HepG2 (cell line): ENCODE results near the gene BOD1L1. TPM values are rescaled to one million over a fixed set of nuclear protein-coding genes. Genes with fewer than 3 reads are reported as not detected.

Experiments
- ATAC-seq: fragments of 200-7000 bp; cut with Tn5 transposase; 3 replicates; pipeline ENCODE4 v1.9.1; 2020; ENCODE audit warnings: mild to moderate bottlenecking, moderate library complexity
- BruUV-seq: library from RNA; stranded (reverse); fragments of 400-500 nt; replicated peaks from 2 replicates; lab custom pipeline; 2021; lab: Mats Ljungman, UMichigan
- CTCF ChIA-PET: fragments of 300-600 bp; formaldehyde crosslinking; extraction: SDS; loops from one replicate; lab custom pipeline; 2021; ENCODE audit warnings: low total read pairs, inconsistent platforms, low intra/inter-chr PET ratio; lab: Yijun Ruan, JAX
- POLR2A ChIA-PET: fragments of 350-600 bp; sonication (Branson Sonifier 250); formaldehyde crosslinking; loops from one replicate; lab custom pipeline; 2020; ENCODE audit warnings: antibody characterized with exemption, inconsistent platforms; lab: Yijun Ruan, JAX
- DNase-seq: peaks from one replicate; pipeline ENCODE4 v3.0.0-alpha.2; 2015; ENCODE audit warnings: low spot score
- FAIRE-seq: peaks from 3 replicates; lab custom pipeline; 2011; peaks lifted over from hg19 to GRCh38; lab: Jason Lieb, UNC
- H2AFZ ChIP-seq: one replicate; pipeline ENCODE4 v1.6.1; 2011; ENCODE audit warnings: low read length, inconsistent platforms
- H3K27ac ChIP-seq: fragments of 300-600 bp; 3 replicates; pipeline ENCODE4 v1.8.0; 2011; ENCODE audit warnings: mixed run types, mild to moderate bottlenecking, mixed read lengths, low read length, inconsistent platforms; ENCODE audit not compliant: insufficient read depth; ENCODE audit errors: extremely low read length
- H3K27me3 ChIP-seq, 2 experiments: fragments of 200-600 bp in 1 of 2; 2 replicates in 1 of 2; 3 replicates in 1 of 2; pipeline versions ENCODE4 v1.6.0 to v1.8.0; 2011; ENCODE audit warnings: low read length in 2 of 2, mild to moderate bottlenecking in 2 of 2, moderate library complexity in 2 of 2, inconsistent platforms in 1 of 2; ENCODE audit not compliant: insufficient read depth in 2 of 2, control insufficient read depth in 1 of 2
- H3K36me3 ChIP-seq, 2 experiments: fragments of 200-600 bp in 1 of 2; replicated peaks in 1 of 2; 2 replicates in 1 of 2; 3 replicates in 1 of 2; pipeline versions ENCODE4 v1.5.1 to v1.8.0; 2011; ENCODE audit warnings: low read length in 2 of 2, inconsistent platforms in 1 of 2; ENCODE audit not compliant: insufficient read depth in 2 of 2, control insufficient read depth in 1 of 2
- H3K4me1 ChIP-seq: 2 replicates; pipeline ENCODE4 v1.5.1; 2012; ENCODE audit warnings: low read length, inconsistent platforms; ENCODE audit not compliant: insufficient read depth
- H3K4me2 ChIP-seq: 2 replicates; pipeline ENCODE4 v1.6.0; 2011; ENCODE audit warnings: low read depth, low read length, inconsistent platforms
- H3K4me3 ChIP-seq, 3 experiments: fragments of 200-600 bp in 1 of 3; sonication (generic), shearing (Covaris generic) in 1 of 3; replicated peaks in 1 of 3; 2 replicates each; pipeline ENCODE4 v1.5.1; 2011 to 2016; ENCODE audit warnings: low read length in 3 of 3, inconsistent platforms in 2 of 3, low read depth in 2 of 3, mild to moderate bottlenecking in 2 of 3, control low read depth in 1 of 3, mixed read lengths in 1 of 3; ENCODE audit not compliant: insufficient read depth in 1 of 3
- H3K79me2 ChIP-seq: one replicate; pipeline ENCODE4 v1.6.1; 2011; ENCODE audit warnings: low read length, inconsistent platforms; ENCODE audit not compliant: insufficient read depth
- H3K9ac ChIP-seq: 2 replicates; pipeline ENCODE4 v1.6.0; 2011; ENCODE audit warnings: mild to moderate bottlenecking, low read depth, low read length, inconsistent platforms; ENCODE audit not compliant: insufficient read depth
- H3K9me3 ChIP-seq: 2 replicates; pipeline ENCODE4 v1.5.1; 2012; ENCODE audit warnings: mild to moderate bottlenecking, low read length
- H4K20me1 ChIP-seq: 2 replicates; pipeline ENCODE4 v1.6.0; 2011; ENCODE audit warnings: inconsistent platforms, mild to moderate bottlenecking, low read length, moderate library complexity; ENCODE audit not compliant: insufficient read depth
- CENPX ChIP-seq: sonication (generic); formaldehyde crosslinking; IDR thresholded peaks from 2 replicates; pipeline ENCODE4 v1.9.0; 2021; ENCODE audit warnings: mild to moderate bottlenecking, missing genetic modification reagents, moderate library complexity
- XBP1 ChIP-seq: sonication (generic); formaldehyde crosslinking; IDR thresholded peaks from 2 replicates; pipeline ENCODE4 v1.5.0; 2020; ENCODE audit warnings: missing genetic modification reagents
- ZBTB38 ChIP-seq: sonication (generic); formaldehyde crosslinking; IDR thresholded peaks from 2 replicates; pipeline ENCODE4 v1.5.1; 2020; ENCODE audit warnings: mild to moderate bottlenecking, missing genetic modification reagents
- ZBTB43 ChIP-seq: sonication (generic); formaldehyde crosslinking; conservative IDR thresholded peaks from 2 replicates; pipeline ENCODE4 v1.4.0; 2020; ENCODE audit warnings: missing genetic modification reagents
- ZBTB7B ChIP-seq: sonication (generic); formaldehyde crosslinking; IDR thresholded peaks from 2 replicates; pipeline ENCODE4 v1.4.0; 2020; ENCODE audit warnings: missing genetic modification reagents
- ZFP82 ChIP-seq: sonication (generic); formaldehyde crosslinking; IDR thresholded peaks from 2 replicates; pipeline ENCODE4 v1.5.1; 2020; ENCODE audit warnings: mild to moderate bottlenecking, missing genetic modification reagents, borderline replicate concordance
- ZNF3 ChIP-seq: IDR thresholded peaks from 2 replicates; pipeline ENCODE4 v1.7.0; 2017; ENCODE audit warnings: inconsistent platforms
- ZNF30 ChIP-seq: sonication (generic); formaldehyde crosslinking; IDR thresholded peaks from 2 replicates; pipeline ENCODE4 v1.5.0; 2020; ENCODE audit warnings: mild to moderate bottlenecking, missing genetic modification reagents
- ZNF567 ChIP-seq: sonication (generic); formaldehyde crosslinking; IDR thresholded peaks from 2 replicates; pipeline ENCODE4 v1.8.1; 2023; ENCODE audit warnings: mild to moderate bottlenecking, missing genetic modification reagents, borderline replicate concordance
- ZNF660 ChIP-seq: sonication (generic); formaldehyde crosslinking; IDR thresholded peaks from 2 replicates; pipeline ENCODE4 v1.5.1; 2020; ENCODE audit warnings: mild to moderate bottlenecking, low read depth, missing genetic modification reagents, borderline replicate concordance
- ZSCAN9 ChIP-seq: IDR thresholded peaks from 2 replicates; pipeline ENCODE4 v1.6.1; 2016; ENCODE audit warnings: borderline replicate concordance
- WGBS: methylation state at CpG from one replicate; pipeline ENCODE4 v1.1.6; 2017; ENCODE audit warnings: low lambda C conversion rate; 5-methylcytosine and 5-hydroxymethylcytosine counted together
- in situ Hi-C: cut with HindIII; loops from 2 replicates; pipeline ENCODE4 v1.10.0; 2017; ENCODE audit warnings: low pct_unique_long_range_greater_than_20kb; ENCODE audit not compliant: extremely low pct_ligation_motif_present
- intact Hi-C: fragments of 100-400 bp; cut with micrococcal nuclease; formaldehyde crosslinking; loops from one replicate; pipeline ENCODE4 v1.10.0; 2022; ENCODE audit not compliant: unreplicated experiment
- polyA plus RNA-seq, 8 experiments: library from polyadenylated mRNA; depleted of rRNA in 3 of 8; stranded (reverse) in 7 of 8; unstranded in 1 of 8; fragments of >200 nt; fragmentation: Illumina TruSeq in 4 of 8; extraction: Trizol in 4 of 8; gene quantifications; 2 replicates each; pipeline versions ENCODE4 v1.2.1 to v1.2.3, GENCODE V29; 2011 to 2016; ENCODE audit warnings: low read depth in 4 of 8, missing spikeins in 1 of 8, mixed read lengths in 1 of 8; ENCODE audit not compliant: insufficient read depth in 1 of 8
- total RNA-seq, 5 experiments: library from RNA; depleted of rRNA; stranded (reverse); fragments of >200 nt; fragmentation: Illumina TruSeq; extraction: Trizol; gene quantifications; 2 replicates each; pipeline ENCODE4 v1.2.3, GENCODE V29; 2016; ENCODE audit warnings: low read depth in 1 of 5
- TF ChIP-seq, protein P1 (sequence below): sonication (generic); formaldehyde crosslinking; conservative IDR thresholded peaks from 2 replicates; pipeline ENCODE4 v1.8.0; 2022; ENCODE audit warnings: mild to moderate bottlenecking, moderate library complexity, missing genetic modification reagents
- TF ChIP-seq, protein P2 (sequence below): sonication (generic); formaldehyde crosslinking; IDR thresholded peaks from 2 replicates; pipeline ENCODE4 v1.4.0; 2020; ENCODE audit warnings: mild to moderate bottlenecking, missing genetic modification reagents

The BOD1L1 gene
- total and polyA plus RNA-seq, 2 of the 13 experiments (the other 11 are each of a cell fraction or from before 2014, with no cell fraction given), result 11.7 to 17.9 TPM

DNA sequence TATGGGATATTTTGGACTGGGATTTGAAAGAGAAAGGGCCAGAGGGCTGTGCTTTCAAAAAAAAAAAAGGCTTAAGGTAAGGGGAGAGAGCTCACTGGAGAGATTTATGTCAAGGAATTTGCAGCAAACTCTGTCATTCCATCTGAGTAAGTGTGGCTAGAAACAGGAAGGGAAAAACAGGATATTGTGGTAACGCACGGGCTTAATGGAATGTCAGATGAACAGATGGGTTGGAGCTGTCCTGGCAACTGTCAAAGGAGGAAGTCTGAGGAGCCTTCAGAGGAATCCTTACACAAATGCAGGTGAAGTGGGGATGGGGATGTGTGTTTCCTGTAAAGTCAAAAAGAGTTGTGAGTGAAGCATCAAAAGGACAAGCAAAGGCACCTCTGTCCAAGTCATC lies 68.1 kb downstream of the BOD1L1 start:
- CTCF ChIA-PET, result no interaction called here
- in situ Hi-C loops, result no loop called here
- H3K27ac ChIP-seq, result no peak overlapping the region

More for the DNA sequence above, 68.1 kb downstream of the BOD1L1 start:
- no peaks in the 10 kb centered on the region for H3K79me2 ChIP-seq
- no peak for ATAC-seq
- H3K27me3 ChIP-seq, result no peaks in the 10 kb centered on the region
- no peak for TF ChIP-seq ZBTB43 (CRISPR knock-in tag)
- no peak for TF ChIP-seq ZSCAN9 (CRISPR knock-in tag)
- TF ChIP-seq ZFP82 (CRISPR knock-in tag), result no peak
- TF ChIP-seq, protein P1, sequence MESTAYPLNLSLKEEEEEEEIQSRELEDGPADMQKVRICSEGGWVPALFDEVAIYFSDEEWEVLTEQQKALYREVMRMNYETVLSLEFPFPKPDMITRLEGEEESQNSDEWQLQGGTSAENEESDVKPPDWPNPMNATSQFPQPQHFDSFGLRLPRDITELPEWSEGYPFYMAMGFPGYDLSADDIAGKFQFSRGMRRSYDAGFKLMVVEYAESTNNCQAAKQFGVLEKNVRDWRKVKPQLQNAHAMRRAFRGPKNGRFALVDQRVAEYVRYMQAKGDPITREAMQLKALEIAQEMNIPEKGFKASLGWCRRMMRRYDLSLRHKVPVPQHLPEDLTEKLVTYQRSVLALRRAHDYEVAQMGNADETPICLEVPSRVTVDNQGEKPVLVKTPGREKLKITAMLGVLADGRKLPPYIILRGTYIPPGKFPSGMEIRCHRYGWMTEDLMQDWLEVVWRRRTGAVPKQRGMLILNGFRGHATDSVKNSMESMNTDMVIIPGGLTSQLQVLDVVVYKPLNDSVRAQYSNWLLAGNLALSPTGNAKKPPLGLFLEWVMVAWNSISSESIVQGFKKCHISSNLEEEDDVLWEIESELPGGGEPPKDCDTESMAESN (CRISPR knock-in tag), result no peak
- no peak for TF ChIP-seq XBP1 (CRISPR knock-in tag)
- TF ChIP-seq ZNF660 (CRISPR knock-in tag), result no peak
- no peak for TF ChIP-seq ZNF30 (CRISPR knock-in tag)
- no peak for TF ChIP-seq ZBTB38 (CRISPR knock-in tag)
- no peak for TF ChIP-seq CENPX (CRISPR knock-in tag)
- TF ChIP-seq ZBTB7B, result no peak
- TF ChIP-seq ZNF567 (CRISPR knock-in tag), result no peak
- no peak for TF ChIP-seq ZNF3 (CRISPR knock-in tag)
- TF ChIP-seq, protein P2, sequence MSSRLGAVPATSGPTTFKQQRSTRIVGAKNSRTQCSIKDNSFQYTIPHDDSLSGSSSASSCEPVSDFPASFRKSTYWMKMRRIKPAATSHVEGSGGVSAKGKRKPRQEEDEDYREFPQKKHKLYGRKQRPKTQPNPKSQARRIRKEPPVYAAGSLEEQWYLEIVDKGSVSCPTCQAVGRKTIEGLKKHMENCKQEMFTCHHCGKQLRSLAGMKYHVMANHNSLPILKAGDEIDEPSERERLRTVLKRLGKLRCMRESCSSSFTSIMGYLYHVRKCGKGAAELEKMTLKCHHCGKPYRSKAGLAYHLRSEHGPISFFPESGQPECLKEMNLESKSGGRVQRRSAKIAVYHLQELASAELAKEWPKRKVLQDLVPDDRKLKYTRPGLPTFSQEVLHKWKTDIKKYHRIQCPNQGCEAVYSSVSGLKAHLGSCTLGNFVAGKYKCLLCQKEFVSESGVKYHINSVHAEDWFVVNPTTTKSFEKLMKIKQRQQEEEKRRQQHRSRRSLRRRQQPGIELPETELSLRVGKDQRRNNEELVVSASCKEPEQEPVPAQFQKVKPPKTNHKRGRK (CRISPR knock-in tag), result no peak
- TF ChIP-seq, all 625 proteins: peak for 0
- no peak overlapping the region for H3K4me2 ChIP-seq
- H3K36me3 ChIP-seq, result no peaks in the 10 kb centered on the region
- BruUV-seq, result no TSS peak
- no peaks in the 10 kb centered on the region for H4K20me1 ChIP-seq
- H3K9me3 ChIP-seq, result no peaks in the 10 kb centered on the region
- no peaks in the 10 kb centered on the region for H3K4me1 ChIP-seq
- intact Hi-C loops, result no loop called here
- POLR2A ChIA-PET, result no interaction called here
- 23% methylated on average over 2 of the region's 2 CpGs for WGBS
- H3K4me3 ChIP-seq, result no peak overlapping the region
- H3K9ac ChIP-seq, result no peak overlapping the region
- DNase-seq (no peak), FAIRE-seq (no peak)
- no peak overlapping the region for H2AFZ ChIP-seq
